Astrocyte (in vitro differentiated cells and primary cell): ENCODE results near the gene PRKCG. TPM values are rescaled to one million over a fixed set of nuclear protein-coding genes. Genes with fewer than 3 reads are reported as not detected.

Source experiments
- DNase-seq: peaks from one replicate; pipeline ENCODE4 v3.0.0-alpha.2; 2010; ENCODE audit warnings: low read depth
- FAIRE-seq: peaks from 2 replicates; lab custom pipeline; 2011; peaks lifted over from hg19 to GRCh38; lab: Jason Lieb, UNC
- H2AFZ ChIP-seq: 2 replicates; pipeline ENCODE4 v1.6.0; 2012; ENCODE audit warnings: low read depth, low read length, inconsistent platforms
- H3K27ac ChIP-seq: 2 replicates; pipeline ENCODE4 v1.5.1; 2011; ENCODE audit warnings: low read depth, low read length, inconsistent platforms
- H3K27me3 ChIP-seq: 2 replicates; pipeline ENCODE4 v1.6.0; 2011; ENCODE audit warnings: low read length, inconsistent platforms; ENCODE audit not compliant: insufficient read depth
- H3K36me3 ChIP-seq: 2 replicates; pipeline ENCODE4 v1.5.1; 2011; ENCODE audit warnings: low read length, inconsistent platforms; ENCODE audit not compliant: insufficient read depth
- H3K4me1 ChIP-seq: 2 replicates; pipeline ENCODE4 v1.5.1; 2011; ENCODE audit warnings: low read length, inconsistent platforms; ENCODE audit not compliant: insufficient read depth
- H3K4me2 ChIP-seq: 2 replicates; pipeline ENCODE4 v1.6.0; 2012; ENCODE audit warnings: low read length, inconsistent platforms
- H3K4me3 ChIP-seq: 2 replicates; pipeline ENCODE4 v1.5.1; 2011; ENCODE audit warnings: low read depth, mild to moderate bottlenecking, low read length, inconsistent platforms; ENCODE audit not compliant: insufficient read depth
- H3K79me2 ChIP-seq: 2 replicates; pipeline ENCODE4 v1.6.0; 2012; ENCODE audit warnings: mild to moderate bottlenecking, low read length, inconsistent platforms; ENCODE audit not compliant: insufficient read depth
- H3K9ac ChIP-seq: 2 replicates; pipeline ENCODE4 v1.6.0; 2012; ENCODE audit warnings: mild to moderate bottlenecking, low read length, inconsistent platforms
- H3K9me3 ChIP-seq: 2 replicates; pipeline ENCODE4 v1.5.1; 2012; ENCODE audit warnings: low read depth, mild to moderate bottlenecking, low read length, inconsistent platforms; ENCODE audit not compliant: insufficient read depth
- H4K20me1 ChIP-seq: 2 replicates; pipeline ENCODE4 v1.6.0; 2012; ENCODE audit warnings: low read length, inconsistent platforms; ENCODE audit not compliant: insufficient read depth
- H3K27ac Mint-ChIP-seq: one replicate; pipeline ENCODE4 v1.8.0; 2021; ENCODE audit warnings: mild to moderate bottlenecking, mixed read lengths; ENCODE audit not compliant: unreplicated experiment
- H3K27me3 Mint-ChIP-seq: one replicate; pipeline ENCODE4 v1.8.0; 2021; ENCODE audit warnings: low read depth, mixed read lengths; ENCODE audit not compliant: unreplicated experiment
- H3K36me3 Mint-ChIP-seq: one replicate; pipeline ENCODE4 v1.8.0; 2021; ENCODE audit warnings: low read depth, mixed read lengths; ENCODE audit not compliant: unreplicated experiment
- H3K4me1 Mint-ChIP-seq: one replicate; pipeline ENCODE4 v1.8.0; 2021; ENCODE audit warnings: low read depth, mixed read lengths; ENCODE audit not compliant: unreplicated experiment
- H3K4me3 Mint-ChIP-seq: one replicate; pipeline ENCODE4 v1.8.0; 2021; ENCODE audit warnings: mild to moderate bottlenecking, moderate library complexity, mixed read lengths; ENCODE audit not compliant: unreplicated experiment
- H3K9me3 Mint-ChIP-seq: one replicate; pipeline ENCODE4 v1.8.0; 2021; ENCODE audit warnings: mild to moderate bottlenecking, mixed read lengths; ENCODE audit not compliant: unreplicated experiment
- EZH2 ChIP-seq: IDR thresholded peaks from 2 replicates; pipeline ENCODE4 v1.6.1; 2012; ENCODE audit warnings: mild to moderate bottlenecking, low read length, inconsistent platforms; ENCODE audit not compliant: insufficient read depth
- total RNA-seq: library from RNA; stranded (reverse); gene quantifications from 2 replicates; pipeline ENCODE4 v1.2.1, GENCODE V29; 2021
- TF ChIP-seq, protein P1 (sequence below): IDR thresholded peaks from 2 replicates; pipeline ENCODE4 v1.5.1; 2011; ENCODE audit warnings: low read depth, mild to moderate bottlenecking, inconsistent platforms, low read length, moderate library complexity; ENCODE audit not compliant: insufficient read depth

Gene PRKCG
- total RNA-seq, 1 donor from 2014 or later, result 0.41 TPM

DNA sequence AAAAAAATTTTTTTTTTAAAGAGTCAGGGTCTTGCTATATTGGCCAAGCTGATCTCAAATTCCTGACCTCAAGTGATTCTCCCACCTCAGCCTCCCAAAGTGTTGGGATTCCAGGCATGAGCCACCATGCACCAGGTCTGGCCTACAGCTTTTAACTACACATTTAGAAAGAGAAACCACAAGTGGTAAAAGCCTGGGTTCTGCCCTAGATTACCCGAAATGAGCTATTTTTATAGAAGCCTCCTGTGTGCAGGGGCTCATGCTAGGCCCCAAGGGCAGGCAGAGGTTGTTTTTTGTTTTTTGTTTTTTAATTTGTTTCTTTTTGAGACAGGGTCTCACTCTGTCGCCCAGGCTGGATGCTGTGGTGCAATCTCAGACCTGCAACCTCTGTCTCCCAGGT, 28.3 kb upstream of the PRKCG start:
- peaks cover 3% of the 10 kb centered on the region for H3K27me3 Mint-ChIP-seq

DNA sequence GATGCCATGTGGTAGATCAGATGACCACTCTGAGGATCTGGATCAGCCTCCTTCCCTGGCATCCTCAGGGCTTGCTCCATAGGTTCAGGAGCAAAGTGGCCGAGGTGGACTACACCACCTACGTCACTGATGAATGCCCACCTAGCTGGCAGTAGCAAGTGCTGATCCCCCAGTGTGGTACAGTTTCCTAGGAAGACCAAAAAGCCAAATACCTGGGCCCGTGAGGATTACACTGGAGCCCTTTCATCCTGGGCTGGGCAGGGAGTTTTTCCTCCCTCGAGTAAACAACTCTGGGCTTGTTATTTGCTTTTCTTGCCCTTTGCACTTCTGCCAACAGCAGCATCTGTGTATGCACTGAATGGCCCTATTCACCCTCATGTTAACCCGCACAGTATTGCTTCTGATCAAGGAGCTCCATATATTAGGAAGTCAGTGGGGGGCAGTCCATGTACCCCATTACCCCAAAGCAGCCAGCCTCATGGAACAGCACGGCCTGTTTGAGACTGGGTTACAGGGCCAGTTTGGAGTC, 17.6 kb upstream of the PRKCG start:
- Histone ChIP-seq H3K4me2 (no peak overlapping the region), H4K20me1 (no peaks in the 10 kb centered on the region), H2AFZ (no peak overlapping the region), H3K9ac (no peak overlapping the region), H3K9me3 (no peaks in the 10 kb centered on the region), H3K4me3 (no peak overlapping the region), H3K79me2 (peaks cover 15% of the 10 kb centered on the region), H3K36me3 (no peaks in the 10 kb centered on the region), H3K27ac (no peak overlapping the region), H3K4me1 (peaks cover 14% of the 10 kb centered on the region), H3K27me3 (no peaks in the 10 kb centered on the region)
- no peaks in the 10 kb centered on the region for H3K36me3 Mint-ChIP-seq
- TF ChIP-seq, protein P1, sequence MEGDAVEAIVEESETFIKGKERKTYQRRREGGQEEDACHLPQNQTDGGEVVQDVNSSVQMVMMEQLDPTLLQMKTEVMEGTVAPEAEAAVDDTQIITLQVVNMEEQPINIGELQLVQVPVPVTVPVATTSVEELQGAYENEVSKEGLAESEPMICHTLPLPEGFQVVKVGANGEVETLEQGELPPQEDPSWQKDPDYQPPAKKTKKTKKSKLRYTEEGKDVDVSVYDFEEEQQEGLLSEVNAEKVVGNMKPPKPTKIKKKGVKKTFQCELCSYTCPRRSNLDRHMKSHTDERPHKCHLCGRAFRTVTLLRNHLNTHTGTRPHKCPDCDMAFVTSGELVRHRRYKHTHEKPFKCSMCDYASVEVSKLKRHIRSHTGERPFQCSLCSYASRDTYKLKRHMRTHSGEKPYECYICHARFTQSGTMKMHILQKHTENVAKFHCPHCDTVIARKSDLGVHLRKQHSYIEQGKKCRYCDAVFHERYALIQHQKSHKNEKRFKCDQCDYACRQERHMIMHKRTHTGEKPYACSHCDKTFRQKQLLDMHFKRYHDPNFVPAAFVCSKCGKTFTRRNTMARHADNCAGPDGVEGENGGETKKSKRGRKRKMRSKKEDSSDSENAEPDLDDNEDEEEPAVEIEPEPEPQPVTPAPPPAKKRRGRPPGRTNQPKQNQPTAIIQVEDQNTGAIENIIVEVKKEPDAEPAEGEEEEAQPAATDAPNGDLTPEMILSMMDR, result no peak
- no peak for TF ChIP-seq EZH2
- no peaks in the 10 kb centered on the region for H3K9me3 Mint-ChIP-seq
- no peak overlapping the region for H3K27ac Mint-ChIP-seq
- no peak for DNase-seq
- no peak overlapping the region for H3K4me3 Mint-ChIP-seq
- H3K4me1 Mint-ChIP-seq, result peaks cover 10% of the 10 kb centered on the region
- no peak for FAIRE-seq
- H3K27me3 Mint-ChIP-seq, result peaks cover 2% of the 10 kb centered on the region

More for the DNA sequence above, 28.3 kb upstream of the PRKCG start:
- Mint-ChIP-seq H3K4me1 (no peaks in the 10 kb centered on the region), H3K27ac (no peak overlapping the region), H3K9me3 (no peaks in the 10 kb centered on the region), H3K36me3 (no peaks in the 10 kb centered on the region), H3K4me3 (no peak overlapping the region)
- H4K20me1 ChIP-seq, result no peaks in the 10 kb centered on the region
- TF ChIP-seq, protein P1, result no peak
- TF ChIP-seq EZH2, result no peak
- H2AFZ ChIP-seq, result no peak overlapping the region
- H3K4me2 ChIP-seq, result no peak overlapping the region
- no peaks in the 10 kb centered on the region for H3K79me2 ChIP-seq
- no peaks in the 10 kb centered on the region for H3K36me3 ChIP-seq
- H3K27me3 ChIP-seq, result no peaks in the 10 kb centered on the region
- no peak overlapping the region for H3K27ac ChIP-seq
- H3K4me3 ChIP-seq, result no peak overlapping the region
- H3K9ac ChIP-seq, result no peak overlapping the region
- FAIRE-seq (no peak), DNase-seq (no peak)
- H3K9me3 ChIP-seq, result no peaks in the 10 kb centered on the region
- H3K4me1 ChIP-seq, result peaks cover 12% of the 10 kb centered on the region

DNA sequence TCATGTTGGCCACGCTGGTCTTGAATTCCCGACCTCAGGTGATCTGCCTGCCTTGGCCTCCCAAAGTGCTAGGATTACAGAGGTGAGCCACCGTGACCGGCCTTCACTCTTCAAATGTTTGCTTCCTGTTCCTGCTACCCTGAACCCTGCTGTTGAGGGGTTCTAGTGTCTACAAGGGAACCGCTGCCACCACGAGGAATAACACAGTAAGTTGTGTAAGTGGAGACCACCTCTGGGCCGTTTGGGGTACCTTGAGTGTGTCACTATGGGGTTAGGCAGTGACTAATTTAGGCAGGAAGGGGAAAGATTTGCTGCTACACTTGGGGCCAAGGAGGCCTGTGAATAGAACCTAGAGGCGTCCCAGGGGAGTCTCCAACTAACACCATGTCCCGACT, 16.5 kb upstream of the PRKCG start:
- H3K27ac ChIP-seq, result peak overlapping the region; percentile 96

More for the DNA sequence above, 16.5 kb upstream of the PRKCG start:
- DNase-seq, result no peak
- peak overlapping the region; percentile 59 for H2AFZ ChIP-seq
- Mint-ChIP-seq H3K9me3 (no peaks in the 10 kb centered on the region), H3K27me3 (peaks cover 2% of the 10 kb centered on the region), H3K36me3 (no peaks in the 10 kb centered on the region), H3K4me3 (peak overlapping the region; percentile 83), H3K27ac (peak overlapping the region; percentile 95), H3K4me1 (peaks cover 12% of the 10 kb centered on the region)
- H3K4me1 ChIP-seq, result peaks cover 14% of the 10 kb centered on the region
- peak overlapping the region; percentile 89 for H3K9ac ChIP-seq
- no peaks in the 10 kb centered on the region for H3K27me3 ChIP-seq
- H3K36me3 ChIP-seq, result no peaks in the 10 kb centered on the region
- peak overlapping the region; percentile 43 for H3K4me3 ChIP-seq
- H4K20me1 ChIP-seq, result peaks cover 3% of the 10 kb centered on the region
- no peaks in the 10 kb centered on the region for H3K9me3 ChIP-seq
- no peak for FAIRE-seq
- peak overlapping the region; percentile 85 for H3K4me2 ChIP-seq
- H3K79me2 ChIP-seq, result peaks cover 22% of the 10 kb centered on the region
- TF ChIP-seq, protein P1, result no peak
- TF ChIP-seq EZH2, result no peak
